ENCODE data around the gene PHF11. TPM values are rescaled to one million over a fixed set of nuclear protein-coding genes. Genes with fewer than 3 reads are reported as not detected.

The PHF11 gene
- polyA plus RNA-seq, 1 of the 3 experiments (the other 2 are of a cell fraction): 3.0 TPM

DNA sequence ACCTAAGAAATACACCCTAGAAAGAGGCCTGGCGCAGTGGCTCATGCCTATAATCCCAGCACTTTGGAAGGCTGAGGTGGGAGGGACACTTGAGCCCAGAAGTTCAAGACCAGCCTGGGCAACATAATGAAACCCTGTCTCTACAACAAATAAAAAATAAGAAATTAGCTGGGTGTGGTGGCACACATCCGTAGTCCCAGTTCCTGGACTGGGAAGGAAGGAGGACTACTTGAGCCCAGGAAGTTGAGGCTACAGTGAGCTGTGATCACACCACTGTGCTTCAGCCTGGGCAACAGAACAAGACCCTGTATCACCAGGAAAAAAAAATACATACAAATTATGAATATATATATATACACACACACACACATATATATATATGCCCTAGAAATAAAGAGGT is 42.7 kb downstream of the PHF11 start:
- H3K4me3 ChIP-seq (ENCODE audit: low read depth in 2 of 2, low read length in 1 of 2): no peak overlapping the region
- H2AFZ ChIP-seq (ENCODE audit: low read depth): no peak overlapping the region
- no peak overlapping the region for H3K4me2 ChIP-seq
- no peaks in the 10 kb centered on the region for H4K20me1 ChIP-seq (ENCODE audit: insufficient read depth)
- POLR2A ChIA-PET: interaction anchor here (0.6 kb wide), 1 partner anchor 214 kb away, joined by 3 read pairs; no protein-coding TSS in a partner anchor
- no peak overlapping the region for H3K27ac ChIP-seq (ENCODE audit: low read depth in 2 of 2, low read length in 1 of 2)
- H3K4me1 ChIP-seq (ENCODE audit: control insufficient read depth in 1 of 2, insufficient read depth in 2 of 2, low read depth in 1 of 2, low read length in 1 of 2): no peaks in the 10 kb centered on the region
- TF ChIP-seq, protein P1, sequence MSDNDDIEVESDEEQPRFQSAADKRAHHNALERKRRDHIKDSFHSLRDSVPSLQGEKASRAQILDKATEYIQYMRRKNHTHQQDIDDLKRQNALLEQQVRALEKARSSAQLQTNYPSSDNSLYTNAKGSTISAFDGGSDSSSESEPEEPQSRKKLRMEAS (IDR thresholded peaks at IDR 0.05; ENCODE audit: low read depth): no peak
- TF ChIP-seq FOXM1 (IDR thresholded peaks at IDR 0.05; ENCODE audit: low read depth) (no peak), TAF1 (IDR thresholded peaks at IDR 0.05; ENCODE audit: borderline replicate concordance, low read depth, low read length) (no peak), SIN3A (IDR thresholded peaks at IDR 0.05; ENCODE audit: borderline replicate concordance, low read depth, low read length) (no peak), NFIC (IDR thresholded peaks at IDR 0.05; ENCODE audit: borderline replicate concordance) (no peak), MEF2A (IDR thresholded peaks at IDR 0.05; ENCODE audit: borderline replicate concordance, low read depth) (no peak), TEAD4 (IDR thresholded peaks at IDR 0.05; ENCODE audit: borderline replicate concordance, insufficient read depth) (no peak)
- H3K9me3 ChIP-seq: no peaks in the 10 kb centered on the region
- 100% methylated on average over 2 of the region's 2 CpGs for WGBS (ENCODE audit: low lambda C conversion rate)
- CTCF ChIA-PET: interaction anchor here (0.6 to 0.8 kb wide), 3 partner anchors 37 to 257 kb away, joined by 3 to 4 read pairs (median 3); no protein-coding TSS in a partner anchor
- no peak overlapping the region for H3K9ac ChIP-seq
- H3K27me3 ChIP-seq (ENCODE audit: insufficient read depth): no peaks in the 10 kb centered on the region
- H3K36me3 ChIP-seq (replicated peaks in 1 of 2; ENCODE audit: control insufficient read depth in 1 of 2, insufficient read depth in 2 of 2, low read length in 1 of 2): peaks cover 48 to 51% of the 10 kb centered on the region in 2 experiments
- no peaks in the 10 kb centered on the region for H3K79me2 ChIP-seq (ENCODE audit: insufficient read depth)
- no peak for DNase-seq
- no peaks in the 10 kb centered on the region for H3K9me2 ChIP-seq
- no peaks in the 10 kb centered on the region for H3F3A ChIP-seq (replicated peaks; ENCODE audit: insufficient read depth)

DNA sequence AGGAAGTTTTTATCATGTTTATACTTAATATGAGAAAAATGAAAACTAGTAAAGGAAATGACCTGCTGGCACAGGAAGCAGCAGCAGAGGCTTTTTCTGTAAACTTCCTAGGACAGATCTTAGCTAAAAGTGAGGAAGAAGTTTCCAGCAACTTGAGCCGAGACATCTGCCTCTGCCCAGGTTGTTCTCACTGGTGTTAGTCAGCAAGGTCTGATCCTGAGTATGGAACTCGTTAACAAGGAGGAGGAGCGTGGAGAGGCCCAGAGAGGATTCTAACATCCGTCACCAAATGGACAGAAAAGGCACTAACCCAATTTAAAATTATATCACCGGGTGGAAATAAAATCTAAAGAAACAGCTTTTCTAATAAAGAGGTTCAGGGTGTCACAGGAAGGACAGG is 43.6 kb downstream of the PHF11 start:
- Histone ChIP-seq H3K4me2 (no peak overlapping the region), H3K9me3 (no peaks in the 10 kb centered on the region), H3K9ac (no peak overlapping the region), H3K79me2 (ENCODE audit: insufficient read depth) (no peaks in the 10 kb centered on the region), H3K4me1 (ENCODE audit: control insufficient read depth in 1 of 2, insufficient read depth in 2 of 2, low read depth in 1 of 2, low read length in 1 of 2) (no peaks in the 10 kb centered on the region), H4K20me1 (ENCODE audit: insufficient read depth) (no peaks in the 10 kb centered on the region), H3K27me3 (ENCODE audit: insufficient read depth) (no peaks in the 10 kb centered on the region), H3K36me3 (replicated peaks in 1 of 2; ENCODE audit: control insufficient read depth in 1 of 2, insufficient read depth in 2 of 2, low read length in 1 of 2) (peaks cover 42 to 44% of the 10 kb centered on the region in 2 experiments), H3K4me3 (ENCODE audit: low read depth in 2 of 2, low read length in 1 of 2) (no peak overlapping the region), H3K9me2 (no peaks in the 10 kb centered on the region), H3K27ac (ENCODE audit: low read depth in 2 of 2, low read length in 1 of 2) (no peak overlapping the region), H3F3A (replicated peaks; ENCODE audit: insufficient read depth) (no peaks in the 10 kb centered on the region), H2AFZ (ENCODE audit: low read depth) (no peak overlapping the region)
- DNase-seq: no peak
- POLR2A ChIA-PET: no interaction called here
- 80% methylated on average over 5 of the region's 5 CpGs for WGBS (ENCODE audit: low lambda C conversion rate)
- CTCF ChIA-PET: interaction anchor here (1.4 kb wide), 1 partner anchor 15 kb away, joined by 3 read pairs; no protein-coding TSS in a partner anchor
- TF ChIP-seq SMC3 (IDR thresholded peaks at IDR 0.05; ENCODE audit: low read depth, low read length) (no peak), MEF2A (IDR thresholded peaks at IDR 0.05; ENCODE audit: borderline replicate concordance, low read depth) (no peak), FOXJ3 (CRISPR knock-in tag; IDR thresholded peaks at IDR 0.05) (no peak), FOXM1 (IDR thresholded peaks at IDR 0.05; ENCODE audit: low read depth) (no peak), RCOR1 (IDR thresholded peaks at IDR 0.05; ENCODE audit: low read length) (no peak), NRF1 (IDR thresholded peaks at IDR 0.05; ENCODE audit: low read depth, low read length) (no peak), TEAD4 (IDR thresholded peaks at IDR 0.05; ENCODE audit: borderline replicate concordance, insufficient read depth) (no peak), TCF12 (IDR thresholded peaks at IDR 0.05) (no peak), EZH2phosphoT487 (IDR thresholded peaks at IDR 0.05; ENCODE audit: borderline replicate concordance, low read depth) (no peak), CHD2 (IDR thresholded peaks at IDR 0.05; ENCODE audit: low read length, partially characterized antibody) (no peak)
- TF ChIP-seq, protein P2, sequence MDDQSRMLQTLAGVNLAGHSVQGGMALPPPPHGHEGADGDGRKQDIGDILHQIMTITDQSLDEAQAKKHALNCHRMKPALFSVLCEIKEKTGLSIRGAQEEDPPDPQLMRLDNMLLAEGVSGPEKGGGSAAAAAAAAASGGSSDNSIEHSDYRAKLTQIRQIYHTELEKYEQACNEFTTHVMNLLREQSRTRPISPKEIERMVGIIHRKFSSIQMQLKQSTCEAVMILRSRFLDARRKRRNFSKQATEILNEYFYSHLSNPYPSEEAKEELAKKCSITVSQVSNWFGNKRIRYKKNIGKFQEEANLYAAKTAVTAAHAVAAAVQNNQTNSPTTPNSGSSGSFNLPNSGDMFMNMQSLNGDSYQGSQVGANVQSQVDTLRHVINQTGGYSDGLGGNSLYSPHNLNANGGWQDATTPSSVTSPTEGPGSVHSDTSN (IDR thresholded peaks at IDR 0.05): no peak
- TF ChIP-seq, protein P3, sequence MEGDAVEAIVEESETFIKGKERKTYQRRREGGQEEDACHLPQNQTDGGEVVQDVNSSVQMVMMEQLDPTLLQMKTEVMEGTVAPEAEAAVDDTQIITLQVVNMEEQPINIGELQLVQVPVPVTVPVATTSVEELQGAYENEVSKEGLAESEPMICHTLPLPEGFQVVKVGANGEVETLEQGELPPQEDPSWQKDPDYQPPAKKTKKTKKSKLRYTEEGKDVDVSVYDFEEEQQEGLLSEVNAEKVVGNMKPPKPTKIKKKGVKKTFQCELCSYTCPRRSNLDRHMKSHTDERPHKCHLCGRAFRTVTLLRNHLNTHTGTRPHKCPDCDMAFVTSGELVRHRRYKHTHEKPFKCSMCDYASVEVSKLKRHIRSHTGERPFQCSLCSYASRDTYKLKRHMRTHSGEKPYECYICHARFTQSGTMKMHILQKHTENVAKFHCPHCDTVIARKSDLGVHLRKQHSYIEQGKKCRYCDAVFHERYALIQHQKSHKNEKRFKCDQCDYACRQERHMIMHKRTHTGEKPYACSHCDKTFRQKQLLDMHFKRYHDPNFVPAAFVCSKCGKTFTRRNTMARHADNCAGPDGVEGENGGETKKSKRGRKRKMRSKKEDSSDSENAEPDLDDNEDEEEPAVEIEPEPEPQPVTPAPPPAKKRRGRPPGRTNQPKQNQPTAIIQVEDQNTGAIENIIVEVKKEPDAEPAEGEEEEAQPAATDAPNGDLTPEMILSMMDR (IDR thresholded peaks at IDR 0.05): no peak
- TF ChIP-seq, protein P4, sequence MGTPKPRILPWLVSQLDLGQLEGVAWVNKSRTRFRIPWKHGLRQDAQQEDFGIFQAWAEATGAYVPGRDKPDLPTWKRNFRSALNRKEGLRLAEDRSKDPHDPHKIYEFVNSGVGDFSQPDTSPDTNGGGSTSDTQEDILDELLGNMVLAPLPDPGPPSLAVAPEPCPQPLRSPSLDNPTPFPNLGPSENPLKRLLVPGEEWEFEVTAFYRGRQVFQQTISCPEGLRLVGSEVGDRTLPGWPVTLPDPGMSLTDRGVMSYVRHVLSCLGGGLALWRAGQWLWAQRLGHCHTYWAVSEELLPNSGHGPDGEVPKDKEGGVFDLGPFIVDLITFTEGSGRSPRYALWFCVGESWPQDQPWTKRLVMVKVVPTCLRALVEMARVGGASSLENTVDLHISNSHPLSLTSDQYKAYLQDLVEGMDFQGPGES (IDR thresholded peaks at IDR 0.05; ENCODE audit: low read depth, low read length): no peak
